ENCODE data around the gene VPS35. TPM values are rescaled to one million over a fixed set of nuclear protein-coding genes. Genes with fewer than 3 reads are reported as not detected.

Gene VPS35
- total RNA-seq, 2 donors from 2014 or later, result 74.2 to 105 TPM

- peak; percentile 99 for ATAC-seq (replicated peaks)
- H3K27me3 Mint-ChIP-seq, result no peaks in the 10 kb centered on the region
- peaks cover 19% of the 10 kb centered on the region for H3K36me3 Mint-ChIP-seq (ENCODE audit: low read depth)
- H3K4me1 Mint-ChIP-seq, result peaks cover 12% of the 10 kb centered on the region
- H3K4me3 Mint-ChIP-seq, result peak within 1 kb of the TSS; percentile 87
- H3K9me3 Mint-ChIP-seq, result no peaks in the 10 kb centered on the region
- peak within 1 kb of the TSS; percentile 82 for H3K27ac Mint-ChIP-seq
Observed at GRCh38 chr16:46621006-46621933, 67.7 kb downstream of the VPS35 start, which contains the start of gene SHCBP1. Gene SHCBP1, minus strand, starts transcription at chr16:46621379. Its CDS starts 20 bp downstream, at chr16:46621359.

- H3K27me3 Mint-ChIP-seq, result no peaks in the 10 kb centered on the region
- ATAC-seq (replicated peaks), result no peak
Observed at GRCh38 chr16:46620266-46621005, 68.5 kb downstream of the VPS35 start.

GRCh38 chr16:46618516-46618915, 70.5 kb downstream of the VPS35 start:
- no peaks in the 10 kb centered on the region for H3K27me3 Mint-ChIP-seq
- no peak overlapping the region for H3K4me3 Mint-ChIP-seq
- H3K36me3 Mint-ChIP-seq (ENCODE audit: low read depth), result peaks cover 37% of the 10 kb centered on the region
- peaks cover 12% of the 10 kb centered on the region for H3K4me1 Mint-ChIP-seq
- ATAC-seq (replicated peaks), result no peak
- H3K9me3 Mint-ChIP-seq, result no peaks in the 10 kb centered on the region
- H3K27ac Mint-ChIP-seq, result no peak overlapping the region

More at GRCh38 chr16:46620266-46621005, 68.5 kb downstream of the VPS35 start:
- H3K4me1 Mint-ChIP-seq, result peaks cover 12% of the 10 kb centered on the region
- peak overlapping the region; percentile 87 for H3K4me3 Mint-ChIP-seq
- no peaks in the 10 kb centered on the region for H3K9me3 Mint-ChIP-seq
- peak overlapping the region; percentile 82 for H3K27ac Mint-ChIP-seq
- peaks cover 27% of the 10 kb centered on the region for H3K36me3 Mint-ChIP-seq (ENCODE audit: low read depth)

- Mint-ChIP-seq H3K36me3 (ENCODE audit: low read depth) (peaks cover 37% of the 10 kb centered on the region), H3K27me3 (no peaks in the 10 kb centered on the region), H3K27ac (no peak overlapping the region), H3K4me1 (no peaks in the 10 kb centered on the region), H3K4me3 (no peak overlapping the region), H3K9me3 (no peaks in the 10 kb centered on the region)
- ATAC-seq (replicated peaks), result no peak
Observed at GRCh38 chr16:46614006-46614405, 75.0 kb downstream of the VPS35 start.

GRCh38 chr16:46613352-46613751, 75.6 kb downstream of the VPS35 start:
- Mint-ChIP-seq H3K27ac (no peak overlapping the region), H3K4me3 (no peak overlapping the region), H3K36me3 (ENCODE audit: low read depth) (peaks cover 33% of the 10 kb centered on the region), H3K9me3 (no peaks in the 10 kb centered on the region), H3K27me3 (no peaks in the 10 kb centered on the region), H3K4me1 (no peaks in the 10 kb centered on the region)
- ATAC-seq (replicated peaks), result no peak

GRCh38 chr16:46612121-46612520, 76.9 kb downstream of the VPS35 start:
- no peaks in the 10 kb centered on the region for H3K9me3 Mint-ChIP-seq
- ATAC-seq (replicated peaks), result peak; percentile 52
- H3K36me3 Mint-ChIP-seq (ENCODE audit: low read depth), result peaks cover 24% of the 10 kb centered on the region
- no peaks in the 10 kb centered on the region for H3K4me1 Mint-ChIP-seq
- no peaks in the 10 kb centered on the region for H3K27me3 Mint-ChIP-seq
- no peak overlapping the region for H3K4me3 Mint-ChIP-seq
- no peak overlapping the region for H3K27ac Mint-ChIP-seq

GRCh38 chr16:46607529-46607928, 81.4 kb downstream of the VPS35 start:
- no peaks in the 10 kb centered on the region for H3K9me3 Mint-ChIP-seq
- no peaks in the 10 kb centered on the region for H3K27me3 Mint-ChIP-seq
- peaks cover 17% of the 10 kb centered on the region for H3K36me3 Mint-ChIP-seq (ENCODE audit: low read depth)
- no peak for ATAC-seq (replicated peaks)
- H3K4me1 Mint-ChIP-seq, result no peaks in the 10 kb centered on the region
- H3K4me3 Mint-ChIP-seq, result no peak overlapping the region
- peak overlapping the region; percentile 41 for H3K27ac Mint-ChIP-seq

- no peak for ATAC-seq (replicated peaks)
- Mint-ChIP-seq H3K4me3 (no peak overlapping the region), H3K27ac (no peak overlapping the region), H3K27me3 (no peaks in the 10 kb centered on the region), H3K36me3 (ENCODE audit: low read depth) (peaks cover 25% of the 10 kb centered on the region), H3K4me1 (no peaks in the 10 kb centered on the region), H3K9me3 (no peaks in the 10 kb centered on the region)
Observed at GRCh38 chr16:46606231-46606630, 82.7 kb downstream of the VPS35 start.

Other genes with a start within 250 kb of the VPS35 start
- 10 to 100 TPM; 28.3 to 55.5 TPM for gene SHCBP1, start 67.8 kb downstream of the VPS35 start, total RNA-seq
- 10 to 100 TPM; 30.9 to 53.7 TPM for gene ORC6, start 481 bp upstream of the VPS35 start, total RNA-seq
- gene MYLK3, start 59.2 kb upstream of the VPS35 start, total RNA-seq, result under 1 TPM; 0.56 to 0.58 TPM
- 10 to 100 TPM; 15.6 to 21.3 TPM for gene C16orf87, start 142.0 kb upstream of the VPS35 start, total RNA-seq
- 1 to 10 TPM; 8.4 to 8.5 TPM for gene GPT2, start 195.2 kb upstream of the VPS35 start, total RNA-seq